T-helper 2 cell treated with Interferon-gamma antibody and Interleukin-4, amounts not matched to agents 5 μg/mL and 100 μg/mL, for 36 hours (primary cell): Measurements from ENCODE around the gene PLPPR2.
"Not testable (repeated sequence)": the region's sequence is repeated elsewhere in the genome, so short reads cannot be mapped to it uniquely, and the experiment has no call there.

Experiments
- DNase-seq: peaks from one replicate; pipeline ENCODE4 v3.0.0; 2021; ENCODE audit warnings: low spot score
- H3K27ac Mint-ChIP-seq: one replicate; pipeline ENCODE4 v1.8.0; 2021; ENCODE audit warnings: mild to moderate bottlenecking, mixed read lengths
- H3K27me3 Mint-ChIP-seq: one replicate; pipeline ENCODE4 v1.8.0; 2021; ENCODE audit warnings: low read depth, mixed read lengths
- H3K36me3 Mint-ChIP-seq: one replicate; pipeline ENCODE4 v1.8.0; 2021; ENCODE audit warnings: low read depth, mixed read lengths
- H3K4me1 Mint-ChIP-seq: one replicate; pipeline ENCODE4 v1.8.0; 2021; ENCODE audit warnings: low read depth, mixed read lengths
- H3K4me3 Mint-ChIP-seq: one replicate; pipeline ENCODE4 v1.8.0; 2022; ENCODE audit warnings: mild to moderate bottlenecking, moderate library complexity, mixed read lengths
- H3K9me3 Mint-ChIP-seq: one replicate; pipeline ENCODE4 v1.8.0; 2021; ENCODE audit warnings: mixed read lengths

The PLPPR2 gene

GRCh38 chr19:11387162-11388034, 32.2 kb downstream of the PLPPR2 start:
- no peaks in the 10 kb centered on the region for H3K36me3 Mint-ChIP-seq
- H3K4me3 Mint-ChIP-seq: no peak overlapping the region

GRCh38 chr19:11390359-11390758, 35.1 kb downstream of the PLPPR2 start:
- H3K9me3 Mint-ChIP-seq: peaks cover 4% of the 10 kb centered on the region
- no peak overlapping the region for H3K27ac Mint-ChIP-seq
- H3K36me3 Mint-ChIP-seq: no peaks in the 10 kb centered on the region
- peaks cover 9% of the 10 kb centered on the region for H3K27me3 Mint-ChIP-seq
- DNase-seq: no peak
- H3K4me1 Mint-ChIP-seq: peaks cover 14% of the 10 kb centered on the region
- H3K4me3 Mint-ChIP-seq: no peak overlapping the region

More at GRCh38 chr19:11387162-11388034, 32.2 kb downstream of the PLPPR2 start:
- DNase-seq: no peak
- peaks cover 4% of the 10 kb centered on the region for H3K9me3 Mint-ChIP-seq
- peaks cover 24% of the 10 kb centered on the region for H3K27me3 Mint-ChIP-seq
- peaks cover 6% of the 10 kb centered on the region for H3K4me1 Mint-ChIP-seq
- no peak overlapping the region for H3K27ac Mint-ChIP-seq

GRCh38 chr19:11390933-11391680, 35.9 kb downstream of the PLPPR2 start:
- Mint-ChIP-seq H3K9me3 (peaks cover 4% of the 10 kb centered on the region), H3K4me1 (peaks cover 14% of the 10 kb centered on the region), H3K4me3 (no peak overlapping the region), H3K27ac (no peak overlapping the region), H3K36me3 (no peaks in the 10 kb centered on the region), H3K27me3 (peaks cover 10% of the 10 kb centered on the region)
- DNase-seq: no peak

GRCh38 chr19:11397089-11397610, 41.9 kb downstream of the PLPPR2 start:
- Mint-ChIP-seq H3K27ac (no peak overlapping the region), H3K27me3 (peaks cover 7% of the 10 kb centered on the region), H3K4me1 (peaks cover 14% of the 10 kb centered on the region), H3K36me3 (no peaks in the 10 kb centered on the region), H3K9me3 (no peaks in the 10 kb centered on the region), H3K4me3 (no peak overlapping the region)
- DNase-seq: no peak

GRCh38 chr19:11399667-11400066, 44.4 kb downstream of the PLPPR2 start:
- Mint-ChIP-seq H3K27me3 (peaks cover 7% of the 10 kb centered on the region), H3K4me1 (peaks cover 3% of the 10 kb centered on the region), H3K9me3 (no peaks in the 10 kb centered on the region), H3K27ac (no peak overlapping the region), H3K36me3 (no peaks in the 10 kb centered on the region), H3K4me3 (no peak overlapping the region)
- DNase-seq: no peak

GRCh38 chr19:11400798-11401197, 45.6 kb downstream of the PLPPR2 start:
- Mint-ChIP-seq H3K27me3 (peaks cover 2% of the 10 kb centered on the region), H3K27ac (no peak overlapping the region), H3K36me3 (no peaks in the 10 kb centered on the region), H3K9me3 (no peaks in the 10 kb centered on the region), H3K4me3 (no peak overlapping the region), H3K4me1 (no peaks in the 10 kb centered on the region)
- DNase-seq: no peak

- no peak for DNase-seq
- Mint-ChIP-seq H3K4me1 (no peaks in the 10 kb centered on the region), H3K9me3 (no peaks in the 10 kb centered on the region), H3K27me3 (peaks cover 2% of the 10 kb centered on the region), H3K4me3 (no peak overlapping the region), H3K36me3 (no peaks in the 10 kb centered on the region), H3K27ac (no peak overlapping the region)
These were observed 46.7 kb downstream of the PLPPR2 start for GRCh38 chr19:11401808-11402543.

GRCh38 chr19:11404588-11405222, 49.5 kb downstream of the PLPPR2 start:
- Mint-ChIP-seq H3K27me3 (peaks cover 3% of the 10 kb centered on the region), H3K36me3 (no peaks in the 10 kb centered on the region), H3K4me1 (no peaks in the 10 kb centered on the region), H3K9me3 (no peaks in the 10 kb centered on the region), H3K27ac (no peak overlapping the region), H3K4me3 (no peak overlapping the region)
- no peak for DNase-seq

GRCh38 chr19:11405846-11406643, 50.8 kb downstream of the PLPPR2 start:
- no peak overlapping the region for H3K27ac Mint-ChIP-seq
- H3K4me3 Mint-ChIP-seq: no peak overlapping the region
- H3K36me3 Mint-ChIP-seq: no peaks in the 10 kb centered on the region
- no peaks in the 10 kb centered on the region for H3K4me1 Mint-ChIP-seq
- H3K27me3 Mint-ChIP-seq: peaks cover 3% of the 10 kb centered on the region
- H3K9me3 Mint-ChIP-seq: no peaks in the 10 kb centered on the region
- DNase-seq: peak; percentile 12

- H3K36me3 Mint-ChIP-seq, H3K4me1 Mint-ChIP-seq, H3K27ac Mint-ChIP-seq, DNase-seq, H3K4me3 Mint-ChIP-seq, H3K27me3 Mint-ChIP-seq, H3K9me3 Mint-ChIP-seq: not testable (repeated sequence)
These were observed 51.5 kb downstream of the PLPPR2 start for GRCh38 chr19:11406703-11407236.

- DNase-seq: no peak
- no peaks in the 10 kb centered on the region for H3K4me1 Mint-ChIP-seq
These were observed 53.4 kb downstream of the PLPPR2 start for GRCh38 chr19:11408591-11408990.

GRCh38 chr19:11410682-11411081, 55.5 kb downstream of the PLPPR2 start:
- no peaks in the 10 kb centered on the region for H3K4me1 Mint-ChIP-seq
- no peak for DNase-seq
- H3K27me3 Mint-ChIP-seq: peaks cover 9% of the 10 kb centered on the region
- no peak overlapping the region for H3K4me3 Mint-ChIP-seq
- no peaks in the 10 kb centered on the region for H3K36me3 Mint-ChIP-seq
- no peaks in the 10 kb centered on the region for H3K9me3 Mint-ChIP-seq
- no peak overlapping the region for H3K27ac Mint-ChIP-seq

More at GRCh38 chr19:11408591-11408990, 53.4 kb downstream of the PLPPR2 start:
- Mint-ChIP-seq H3K4me3 (no peak overlapping the region), H3K36me3 (no peaks in the 10 kb centered on the region), H3K27ac (no peak overlapping the region), H3K9me3 (no peaks in the 10 kb centered on the region), H3K27me3 (peaks cover 3% of the 10 kb centered on the region)
